ENCODE data around the gene FADS2.
"Not testable (repeated sequence)": the region's sequence is repeated elsewhere in the genome, so short reads cannot be mapped to it uniquely, and the experiment has no call there.

FADS2 gene

DNA sequence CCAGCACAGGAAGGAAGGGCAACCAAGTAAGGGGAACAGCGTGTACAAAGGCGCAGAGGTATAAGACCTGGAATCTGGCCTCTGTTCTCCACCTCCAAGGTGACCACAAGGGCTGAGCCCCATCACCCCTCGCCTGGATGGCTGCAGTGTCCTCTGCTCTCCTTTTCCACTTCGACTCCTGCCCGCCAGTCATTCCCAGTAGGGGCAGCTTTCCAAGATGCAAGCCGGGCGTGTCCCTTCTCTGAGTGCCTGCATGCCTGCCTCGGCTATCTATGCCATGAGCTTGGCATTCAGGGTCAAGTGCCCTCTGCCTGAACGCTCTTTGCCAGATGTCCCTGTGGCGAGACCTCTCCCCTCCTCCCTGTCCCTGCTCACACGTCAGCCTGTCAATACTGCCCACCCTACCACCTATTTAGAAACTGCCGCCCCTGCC, 46.3 kb downstream of the FADS2 start:
- no peak overlapping the region for H3K4me3 ChIP-seq
- TF ChIP-seq, protein P1, sequence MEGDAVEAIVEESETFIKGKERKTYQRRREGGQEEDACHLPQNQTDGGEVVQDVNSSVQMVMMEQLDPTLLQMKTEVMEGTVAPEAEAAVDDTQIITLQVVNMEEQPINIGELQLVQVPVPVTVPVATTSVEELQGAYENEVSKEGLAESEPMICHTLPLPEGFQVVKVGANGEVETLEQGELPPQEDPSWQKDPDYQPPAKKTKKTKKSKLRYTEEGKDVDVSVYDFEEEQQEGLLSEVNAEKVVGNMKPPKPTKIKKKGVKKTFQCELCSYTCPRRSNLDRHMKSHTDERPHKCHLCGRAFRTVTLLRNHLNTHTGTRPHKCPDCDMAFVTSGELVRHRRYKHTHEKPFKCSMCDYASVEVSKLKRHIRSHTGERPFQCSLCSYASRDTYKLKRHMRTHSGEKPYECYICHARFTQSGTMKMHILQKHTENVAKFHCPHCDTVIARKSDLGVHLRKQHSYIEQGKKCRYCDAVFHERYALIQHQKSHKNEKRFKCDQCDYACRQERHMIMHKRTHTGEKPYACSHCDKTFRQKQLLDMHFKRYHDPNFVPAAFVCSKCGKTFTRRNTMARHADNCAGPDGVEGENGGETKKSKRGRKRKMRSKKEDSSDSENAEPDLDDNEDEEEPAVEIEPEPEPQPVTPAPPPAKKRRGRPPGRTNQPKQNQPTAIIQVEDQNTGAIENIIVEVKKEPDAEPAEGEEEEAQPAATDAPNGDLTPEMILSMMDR (IDR thresholded peaks at IDR 0.05): no peak
- no peak for DNase-seq (ENCODE audit: low spot score)
- peak overlapping the region; percentile 7 to 47 for H3K27ac ChIP-seq

DNA sequence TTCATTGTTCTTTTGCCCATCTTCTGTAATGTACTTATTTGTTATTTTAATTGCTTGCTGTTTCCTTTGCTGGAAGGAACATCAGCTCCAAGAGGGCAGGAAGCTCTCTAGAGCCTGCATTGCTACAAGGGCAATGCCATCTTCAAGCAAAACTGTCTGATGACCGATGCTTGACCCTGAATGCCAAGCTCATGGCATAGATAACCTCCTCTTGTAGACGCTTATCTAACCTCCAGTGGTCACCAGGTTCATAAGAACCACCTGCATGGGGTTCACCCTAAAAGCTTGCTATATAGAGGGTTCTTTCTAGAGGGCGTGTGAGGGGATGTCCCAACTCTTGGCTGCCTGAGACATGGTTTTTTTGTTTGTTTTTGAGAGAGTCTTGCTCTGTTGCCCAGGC, 46.8 kb downstream of the FADS2 start:
- TF ChIP-seq, protein P1 (IDR thresholded peaks at IDR 0.05): no peak
- DNase-seq (ENCODE audit: low spot score): no peak
- peak overlapping the region in 1 of 2 donors; percentile 47 for H3K27ac ChIP-seq
- H3K4me3 ChIP-seq: no peak overlapping the region

DNA sequence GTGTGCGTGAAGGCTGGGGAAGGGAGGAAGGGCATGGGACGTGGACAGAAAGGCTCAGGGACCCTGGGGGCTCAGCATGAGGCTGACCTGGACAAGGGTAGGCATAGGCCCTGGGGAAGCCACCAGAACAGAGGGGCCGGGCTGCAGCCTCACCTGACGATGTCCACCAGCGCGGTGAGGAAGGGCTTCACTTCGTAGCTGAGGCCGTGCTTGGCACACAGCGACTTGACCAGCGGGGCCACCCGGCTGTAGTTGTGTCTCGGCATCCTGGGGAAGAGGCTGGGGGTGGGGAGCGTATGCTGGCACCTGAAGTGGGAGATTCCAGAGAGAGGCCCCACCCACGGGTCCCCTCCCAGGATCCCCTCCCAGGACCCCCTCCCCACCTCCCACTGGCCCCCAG, 47.6 kb downstream of the FADS2 start:
- H3K27ac ChIP-seq: no peak overlapping the region
- H3K4me3 ChIP-seq: no peak overlapping the region
- TF ChIP-seq, protein P1 (IDR thresholded peaks at IDR 0.05): no peak
- DNase-seq (ENCODE audit: low spot score): no peak

DNA sequence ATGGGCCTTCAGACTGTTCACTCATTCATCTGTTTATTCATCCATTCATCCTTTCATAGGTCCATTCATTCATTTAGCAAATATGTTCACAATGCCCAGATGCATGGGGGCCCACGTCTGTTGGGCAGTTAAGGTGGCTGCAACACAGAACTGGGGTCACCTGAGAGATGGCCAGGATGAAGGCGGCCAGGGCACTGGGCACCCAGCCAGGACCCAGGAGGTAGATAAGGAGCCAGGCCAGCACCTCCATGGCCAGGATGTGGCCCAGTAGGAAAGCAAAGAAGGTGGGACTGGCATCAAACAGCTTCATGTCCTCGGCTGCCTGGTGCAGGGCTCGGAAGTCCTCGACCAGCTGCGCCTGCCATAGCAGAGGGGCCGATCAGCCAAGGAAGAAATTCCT, 51.1 kb downstream of the FADS2 start:
- no peak for DNase-seq (ENCODE audit: low spot score)
- no peak overlapping the region for H3K27ac ChIP-seq
- no peak overlapping the region for H3K4me3 ChIP-seq
- TF ChIP-seq, protein P1 (IDR thresholded peaks at IDR 0.05): no peak

DNA sequence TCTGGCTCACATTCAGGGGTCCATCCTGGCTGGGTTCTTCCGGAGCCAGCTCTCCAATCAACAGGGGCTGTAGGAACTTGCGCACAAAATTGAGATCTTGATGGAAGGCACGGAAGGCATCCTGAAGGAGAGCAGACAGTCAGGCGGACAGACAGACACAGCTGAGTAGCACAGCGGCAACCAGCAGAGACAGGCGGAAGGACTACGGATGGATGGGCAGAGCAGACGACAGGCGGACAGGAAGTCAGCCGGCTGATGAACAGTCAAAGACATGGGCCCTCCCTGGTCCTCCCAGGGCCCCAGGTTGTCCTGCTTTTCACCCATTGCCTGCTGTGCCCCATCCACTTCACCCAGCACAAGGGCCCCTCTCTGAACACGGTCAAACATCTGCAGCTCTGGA, 51.9 kb downstream of the FADS2 start:
- no peak for DNase-seq (ENCODE audit: low spot score)
- Histone ChIP-seq H3K27ac (no peak overlapping the region), H3K4me3 (no peak overlapping the region)
- TF ChIP-seq, protein P1 (IDR thresholded peaks at IDR 0.05): no peak

DNA sequence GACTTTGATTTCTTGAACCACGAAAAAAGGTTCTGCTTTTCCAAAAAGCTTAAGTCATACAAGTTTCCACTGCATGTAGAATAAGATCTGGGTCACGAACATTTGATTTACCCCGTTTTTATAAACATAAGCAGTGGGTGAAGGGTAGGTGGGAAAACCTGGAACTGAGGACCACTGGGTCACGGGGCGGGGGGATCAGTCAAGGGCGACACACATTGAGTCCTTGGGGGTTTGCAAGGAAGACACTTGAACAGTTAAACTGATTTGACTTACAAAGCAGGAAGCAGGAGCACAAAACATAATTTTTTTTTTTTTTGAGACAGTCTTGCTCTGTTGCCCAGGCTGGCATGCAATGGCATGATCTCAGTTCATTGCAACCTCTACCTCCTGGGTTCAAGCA, 52.4 kb downstream of the FADS2 start:
- Histone ChIP-seq H3K4me3 (no peak overlapping the region), H3K27ac (no peak overlapping the region)
- TF ChIP-seq, protein P1 (IDR thresholded peaks at IDR 0.05): no peak
- no peak for DNase-seq (ENCODE audit: low spot score)

DNA sequence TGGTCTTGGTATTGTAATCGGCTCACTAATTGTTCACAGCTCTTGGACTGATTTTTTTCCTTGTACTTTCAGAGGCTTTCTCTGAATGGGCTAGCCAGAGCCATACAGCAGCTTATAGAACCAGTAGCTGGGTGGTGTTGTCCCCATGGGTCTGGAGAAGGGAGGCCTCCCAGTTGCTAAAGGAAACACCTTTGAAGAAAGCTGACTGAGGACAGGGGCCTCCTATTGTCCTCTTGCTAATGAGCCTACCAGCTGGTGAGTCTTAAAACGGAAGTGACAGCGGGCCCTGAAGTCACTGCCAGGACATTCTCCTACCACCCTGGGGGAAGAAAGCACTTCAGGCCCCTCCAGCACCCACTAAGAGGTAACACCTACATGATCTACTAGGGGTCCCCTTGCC, 53.3 kb downstream of the FADS2 start:
- Histone ChIP-seq H3K4me3 (no peak overlapping the region), H3K27ac (no peak overlapping the region)
- TF ChIP-seq, protein P1 (IDR thresholded peaks at IDR 0.05): no peak
- no peak for DNase-seq (ENCODE audit: low spot score)

DNA sequence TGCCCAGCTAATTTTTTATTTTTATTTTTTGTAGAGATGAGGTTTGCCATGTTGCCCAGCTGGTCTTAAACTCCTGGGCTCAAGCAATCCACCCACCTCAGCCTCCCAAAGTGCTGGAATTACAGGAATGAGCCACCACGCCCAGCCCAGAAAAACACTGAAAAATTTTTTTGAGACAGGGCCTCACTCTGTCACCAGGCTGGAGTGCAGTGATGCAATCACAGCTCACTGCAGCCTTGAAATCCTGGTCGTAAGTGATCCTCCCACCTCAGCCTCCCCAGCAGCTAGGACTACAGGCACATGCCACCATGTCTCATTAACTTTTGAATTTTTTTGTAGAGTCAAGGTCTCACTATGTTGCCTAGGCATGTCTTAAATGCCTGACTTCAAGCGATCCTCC, 54.2 kb downstream of the FADS2 start:
- not testable (repeated sequence) for H3K4me3 ChIP-seq; H3K27ac ChIP-seq; DNase-seq (ENCODE audit: low spot score)
